ENCODE measurements around the gene MAD2L1BP. TPM values are rescaled to one million over a fixed set of nuclear protein-coding genes. Genes with fewer than 3 reads are reported as not detected.
"Not testable (repeated sequence)": the region's sequence is repeated elsewhere in the genome, so short reads cannot be mapped to it uniquely, and the experiment has no call there.

Gene MAD2L1BP
- total RNA-seq, 1 donor from 2014 or later = 40.5 TPM

- intact Hi-C loops (cut with micrococcal nuclease) = no loop called here
- H3K4me3 Mint-ChIP-seq = no peak overlapping the region
- H3K27me3 Mint-ChIP-seq = no peaks in the 10 kb centered on the region
- ATAC-seq (ENCODE audit: low read depth) (no peak), DNase-seq (no peak)
- TF ChIP-seq, protein P1, sequence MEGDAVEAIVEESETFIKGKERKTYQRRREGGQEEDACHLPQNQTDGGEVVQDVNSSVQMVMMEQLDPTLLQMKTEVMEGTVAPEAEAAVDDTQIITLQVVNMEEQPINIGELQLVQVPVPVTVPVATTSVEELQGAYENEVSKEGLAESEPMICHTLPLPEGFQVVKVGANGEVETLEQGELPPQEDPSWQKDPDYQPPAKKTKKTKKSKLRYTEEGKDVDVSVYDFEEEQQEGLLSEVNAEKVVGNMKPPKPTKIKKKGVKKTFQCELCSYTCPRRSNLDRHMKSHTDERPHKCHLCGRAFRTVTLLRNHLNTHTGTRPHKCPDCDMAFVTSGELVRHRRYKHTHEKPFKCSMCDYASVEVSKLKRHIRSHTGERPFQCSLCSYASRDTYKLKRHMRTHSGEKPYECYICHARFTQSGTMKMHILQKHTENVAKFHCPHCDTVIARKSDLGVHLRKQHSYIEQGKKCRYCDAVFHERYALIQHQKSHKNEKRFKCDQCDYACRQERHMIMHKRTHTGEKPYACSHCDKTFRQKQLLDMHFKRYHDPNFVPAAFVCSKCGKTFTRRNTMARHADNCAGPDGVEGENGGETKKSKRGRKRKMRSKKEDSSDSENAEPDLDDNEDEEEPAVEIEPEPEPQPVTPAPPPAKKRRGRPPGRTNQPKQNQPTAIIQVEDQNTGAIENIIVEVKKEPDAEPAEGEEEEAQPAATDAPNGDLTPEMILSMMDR (IDR thresholded peaks at IDR 0.05) = no peak
- no peaks in the 10 kb centered on the region for H3K9me3 Mint-ChIP-seq
- H3K27ac Mint-ChIP-seq = no peak overlapping the region
- ChIA-PET CTCF (interaction anchor here (1.1 kb wide), 1 partner anchor 9 kb away, joined by 3 read pairs; no protein-coding TSS in a partner anchor), POLR2A (no interaction called here)
- no peaks in the 10 kb centered on the region for H3K36me3 Mint-ChIP-seq (ENCODE audit: low read depth)
- H3K4me1 Mint-ChIP-seq = no peaks in the 10 kb centered on the region
Observed at GRCh38 chr6:43657221-43657802, 21.7 kb downstream of the MAD2L1BP start.

DNA sequence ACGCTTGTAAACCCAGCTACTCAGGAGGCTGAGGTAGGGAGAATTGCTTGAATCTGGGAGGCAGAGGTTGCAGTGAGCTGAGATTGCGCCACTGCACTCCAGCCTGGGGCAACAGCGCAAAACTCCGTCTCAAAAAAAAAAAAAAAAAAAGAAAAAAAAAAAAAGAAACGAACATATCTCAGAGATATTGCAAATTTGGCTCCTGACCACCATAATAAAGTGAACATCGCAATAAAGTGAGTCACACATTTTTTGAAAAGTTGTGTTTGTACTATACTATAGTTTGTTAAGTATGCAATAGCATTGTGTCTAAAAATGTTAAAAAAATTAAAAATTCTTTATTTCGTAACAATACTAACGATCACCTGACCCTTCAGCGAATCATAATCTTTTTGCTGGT is 22.5 kb downstream of the MAD2L1BP start:
- POLR2A ChIA-PET = no interaction called here
- Mint-ChIP-seq H3K27ac (no peak overlapping the region), H3K27me3 (no peaks in the 10 kb centered on the region), H3K4me1 (no peaks in the 10 kb centered on the region), H3K9me3 (no peaks in the 10 kb centered on the region), H3K36me3 (ENCODE audit: low read depth) (no peaks in the 10 kb centered on the region), H3K4me3 (no peak overlapping the region)
- CTCF ChIA-PET = no interaction called here
- DNase-seq = no peak
- TF ChIP-seq, protein P1 (IDR thresholded peaks at IDR 0.05) = no peak
- intact Hi-C loops (cut with micrococcal nuclease) = no loop called here
- ATAC-seq (ENCODE audit: low read depth) = no peak

GRCh38 chr6:43662948-43663347 is 27.3 kb downstream of the MAD2L1BP start:
- ATAC-seq (ENCODE audit: low read depth); H3K9me3 Mint-ChIP-seq; H3K36me3 Mint-ChIP-seq (ENCODE audit: low read depth); DNase-seq; H3K27ac Mint-ChIP-seq; intact Hi-C loops (cut with micrococcal nuclease); H3K27me3 Mint-ChIP-seq; POLR2A ChIA-PET; H3K4me3 Mint-ChIP-seq: not testable (repeated sequence)
- peaks cover 11% of the 10 kb centered on the region for H3K4me1 Mint-ChIP-seq
- CTCF ChIA-PET = interaction anchor here (1.0 kb wide), 1 partner anchor 11 kb away, joined by 3 read pairs; no protein-coding TSS in a partner anchor

DNA sequence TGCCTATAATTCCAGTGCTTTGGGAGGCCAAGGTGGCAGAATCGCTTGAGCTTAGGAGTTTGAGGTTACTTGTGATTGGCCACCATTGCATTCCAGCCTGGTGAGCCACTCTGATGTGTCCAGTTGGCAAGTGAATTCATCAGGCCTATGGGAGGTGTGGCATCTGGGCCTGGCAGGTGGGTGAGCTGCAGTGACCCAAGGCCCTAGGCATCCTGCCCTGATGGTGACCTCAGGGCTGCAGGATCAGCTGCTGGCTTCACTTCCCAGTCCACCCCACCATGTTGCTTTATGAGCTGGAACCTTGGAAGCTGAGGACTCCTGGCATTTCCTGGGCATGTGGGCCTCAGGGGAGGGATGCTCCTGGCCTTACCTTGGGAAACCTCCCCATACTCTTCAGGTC is 29.7 kb downstream of the MAD2L1BP start:
- H3K4me3 Mint-ChIP-seq = no peak overlapping the region
- H3K9me3 Mint-ChIP-seq = no peaks in the 10 kb centered on the region
- peaks cover 7% of the 10 kb centered on the region for H3K36me3 Mint-ChIP-seq (ENCODE audit: low read depth)
- DNase-seq = no peak
- ChIA-PET POLR2A (interaction anchor here (1.3 to 3.5 kb wide), 3 partner anchors 49 to 106 kb away, joined by 4 to 30 read pairs (median 4); partner anchors contain the start of gene VEGFA), CTCF (interaction anchor here (0.8 to 7.3 kb wide), 5 partner anchors 59 to 414 kb away, joined by 3 to 99 read pairs (median 32); partner anchors contain the start of gene VEGFA)
- H3K4me1 Mint-ChIP-seq = peaks cover 18% of the 10 kb centered on the region
- intact Hi-C loops (cut with micrococcal nuclease) = loop anchor here (5.0 kb wide), 1 partner anchor 337 kb away; no protein-coding TSS in a partner anchor
- ATAC-seq (ENCODE audit: low read depth) = no peak
- no peak overlapping the region for H3K27ac Mint-ChIP-seq
- H3K27me3 Mint-ChIP-seq = no peaks in the 10 kb centered on the region
- TF ChIP-seq, protein P1 (IDR thresholded peaks at IDR 0.05) = no peak

- no peaks in the 10 kb centered on the region for H3K27me3 Mint-ChIP-seq
- no peak overlapping the region for H3K4me3 Mint-ChIP-seq
- TF ChIP-seq, protein P1 (IDR thresholded peaks at IDR 0.05) = no peak
- peaks cover 18% of the 10 kb centered on the region for H3K4me1 Mint-ChIP-seq
- CTCF ChIA-PET = interaction anchor here (0.7 to 7.3 kb wide), 12 partner anchors 9 to 413 kb away, joined by 3 to 99 read pairs (median 6); partner anchors contain the start of gene VEGFA
- POLR2A ChIA-PET = interaction anchor here (0.9 to 3.5 kb wide), 5 partner anchors 37 to 413 kb away, joined by 3 to 30 read pairs (median 4); partner anchors contain the start of genes GTPBP2 and VEGFA
- H3K27ac Mint-ChIP-seq = no peak overlapping the region
- DNase-seq (no peak), ATAC-seq (ENCODE audit: low read depth) (no peak)
- intact Hi-C loops (cut with micrococcal nuclease) = loop anchor here (5.0 kb wide), 1 partner anchor 336 kb away; no protein-coding TSS in a partner anchor
- no peaks in the 10 kb centered on the region for H3K9me3 Mint-ChIP-seq
- H3K36me3 Mint-ChIP-seq (ENCODE audit: low read depth) = peaks cover 17% of the 10 kb centered on the region
Observed at GRCh38 chr6:43666196-43666920, 30.7 kb downstream of the MAD2L1BP start.

All from activated B cell treated with CpG ODN at 0.5 μM for 24 hours (primary cell).